GM12878 (cell line): ENCODE measurements around the gene ACTL8. TPM values are rescaled to one million over a fixed set of nuclear protein-coding genes. Genes with fewer than 3 reads are reported as not detected.

Experiments used
- ATAC-seq: fragments of 200-7000 bp; cut with Tn5 transposase; 3 replicates; pipeline ENCODE4 v1.9.1; 2020; ENCODE audit warnings: mild to moderate bottlenecking, moderate library complexity
- BruUV-seq: library from RNA; stranded (reverse); fragments of 400-500 nt; replicated peaks from 2 replicates; lab custom pipeline; 2021; lab: Mats Ljungman, UMichigan
- CTCF ChIA-PET: fragments of 300-600 bp; sonication (Branson Sonifier 250); formaldehyde crosslinking; extraction: SDS; loops from one replicate; lab custom pipeline; 2021; ENCODE audit warnings: inconsistent platforms; lab: Yijun Ruan, JAX
- POLR2A ChIA-PET: fragments of 350-600 bp; formaldehyde crosslinking; extraction: SDS; loops from one replicate; lab custom pipeline; 2021; ENCODE audit warnings: inconsistent platforms; lab: Charles Lee
- RAD21 ChIA-PET: fragments of 300-600 bp; sonication (Branson Sonifier 250); formaldehyde crosslinking; loops from one replicate; lab custom pipeline; 2023; ENCODE audit warnings: antibody characterized with exemption; ENCODE audit not compliant: unreplicated experiment; lab: Charles Lee
- SMC1A ChIA-PET: fragments of 300-600 bp; sonication (Branson Sonifier 250); formaldehyde crosslinking; loops from one replicate; lab custom pipeline; 2023; ENCODE audit not compliant: unreplicated experiment, uncharacterized antibody; lab: Charles Lee
- DNase-seq: peaks from one replicate; pipeline ENCODE4 v3.0.0-alpha.2; 2011; ENCODE audit warnings: low read depth, low spot score
- FAIRE-seq: peaks from 3 replicates; lab custom pipeline; 2011; peaks lifted over from hg19 to GRCh38; lab: Jason Lieb, UNC
- H2AFZ ChIP-seq: 2 replicates; pipeline ENCODE4 v1.6.0; 2011; ENCODE audit warnings: low read depth, low read length, control low read depth; ENCODE audit not compliant: control insufficient read depth
- H3K27ac ChIP-seq: 2 replicates; pipeline ENCODE4 v1.5.1; 2011; ENCODE audit warnings: control low read depth; ENCODE audit not compliant: control insufficient read depth, insufficient read depth
- H3K27me3 ChIP-seq, 2 experiments: replicated peaks in 1 of 2; 2 replicates each; pipeline versions ENCODE4 v1.6.0 to v1.6.1; 2011; ENCODE audit warnings: low read length in 1 of 2; ENCODE audit not compliant: control insufficient read depth in 2 of 2, insufficient read depth in 2 of 2
- H3K36me3 ChIP-seq, 2 experiments: 2 replicates each; pipeline ENCODE4 v1.5.1; 2011; ENCODE audit warnings: low read length in 1 of 2; ENCODE audit not compliant: control insufficient read depth in 2 of 2, insufficient read depth in 2 of 2
- H3K4me1 ChIP-seq: 2 replicates; pipeline ENCODE4 v1.6.1; 2011; ENCODE audit warnings: mild to moderate bottlenecking, low read length, moderate library complexity, mixed read lengths; ENCODE audit not compliant: control insufficient read depth, insufficient read depth
- H3K4me2 ChIP-seq: 2 replicates; pipeline ENCODE4 v1.6.0; 2011; ENCODE audit warnings: control low read depth; ENCODE audit not compliant: control insufficient read depth, insufficient read depth
- H3K4me3 ChIP-seq: fragments of 200-600 bp; sonication (generic); 2 replicates; pipeline ENCODE4 v1.5.1; 2016
- H3K79me2 ChIP-seq: 2 replicates; pipeline ENCODE4 v1.6.0; 2011; ENCODE audit warnings: low read length; ENCODE audit not compliant: control insufficient read depth, insufficient read depth
- H3K9ac ChIP-seq: 2 replicates; pipeline ENCODE4 v1.8.0; 2011; ENCODE audit warnings: low read length, control low read depth, mixed read lengths; ENCODE audit not compliant: control insufficient read depth, insufficient read depth
- H3K9me3 ChIP-seq: replicated peaks from 3 replicates; pipeline ENCODE4 v1.5.1; 2011; ENCODE audit warnings: mild to moderate bottlenecking, low read length; ENCODE audit not compliant: control insufficient read depth, insufficient read depth
- H4K20me1 ChIP-seq: 2 replicates; pipeline ENCODE4 v1.6.0; 2011; ENCODE audit not compliant: control insufficient read depth, insufficient read depth
- BRCA1 ChIP-seq: IDR thresholded peaks from 2 replicates; pipeline ENCODE4 v1.6.1; 2011; ENCODE audit warnings: low read depth, low read length, improper control_type of control experiment
- CHD4 ChIP-seq: fragments of 200-600 bp; sonication (generic); IDR thresholded peaks from 2 replicates; pipeline ENCODE4 v1.6.1; 2016; ENCODE audit warnings: mild to moderate bottlenecking
- CREB1 ChIP-seq: IDR thresholded peaks from 2 replicates; pipeline ENCODE4 v1.6.1; 2012; ENCODE audit warnings: low read depth, mild to moderate bottlenecking, inconsistent platforms
- ESRRA ChIP-seq: IDR thresholded peaks from 2 replicates; pipeline ENCODE4 v1.6.1; 2012; ENCODE audit warnings: mild to moderate bottlenecking, low read length, improper control_type of control experiment
- LARP7 ChIP-seq: fragments of 450-650 bp; IDR thresholded peaks from 2 replicates; pipeline ENCODE4 v1.6.1; 2017; ENCODE audit warnings: mild to moderate bottlenecking
- PML ChIP-seq: IDR thresholded peaks from 2 replicates; pipeline ENCODE4 v1.6.1; 2012; ENCODE audit warnings: low read length, inconsistent platforms
- PRDM15 ChIP-seq: fragments of 450-650 bp; formaldehyde crosslinking; IDR thresholded peaks from 2 replicates; pipeline ENCODE4 v1.4.0; 2020; ENCODE audit warnings: mild to moderate bottlenecking, moderate library complexity
- SREBF2 ChIP-seq: IDR thresholded peaks from 2 replicates; pipeline ENCODE4 v1.6.1; 2012; ENCODE audit warnings: mild to moderate bottlenecking, low read length
- ZNF622 ChIP-seq: fragments of 450-650 bp; IDR thresholded peaks from 2 replicates; pipeline ENCODE4 v1.6.1; 2017; ENCODE audit warnings: mild to moderate bottlenecking, inconsistent platforms
- WGBS: methylation state at CpG from one replicate; pipeline ENCODE4 v1.1.6; 2016; ENCODE audit warnings: low lambda C conversion rate; ENCODE audit not compliant: insufficient replicate concordance, insufficient coverage; ENCODE audit errors: missing lambda C conversion rate; 5-methylcytosine and 5-hydroxymethylcytosine counted together
- in situ Hi-C: fragments of 300-500 bp; cut with MboI; formaldehyde crosslinking; loops from 9 replicates; pipeline ENCODE4 v1.14.3; 2018; ENCODE audit warnings: mixed read lengths
- intact Hi-C: fragments of 100-400 bp; cut with micrococcal nuclease; formaldehyde crosslinking; loops from one replicate; pipeline ENCODE4 v1.14.2; 2022; ENCODE audit not compliant: unreplicated experiment
- polyA plus RNA-seq, 11 experiments: library from polyadenylated mRNA; depleted of rRNA in 4 of 11; unstranded in 6 of 11; stranded (reverse) in 5 of 11; fragments of >200 nt; fragmentation: Nextera tagmentation in 4 of 11; fragmentation: Illumina TruSeq in 1 of 11; extraction: Ambion mirVana in 4 of 11; extraction: Trizol in 1 of 11; gene quantifications; 1 replicate in 1 of 11; 2 replicates in 10 of 11; pipeline versions ENCODE4 v1.2.1 to v1.2.3, GENCODE V29; 2011 to 2016; ENCODE audit warnings: inconsistent platforms in 2 of 11, missing spikeins in 2 of 11, low read depth in 1 of 11
- total RNA-seq, 4 experiments: library from RNA; depleted of rRNA in 3 of 4; stranded (reverse); fragments of >200 nt in 3 of 4; fragmentation: Illumina TruSeq in 1 of 4; extraction: Trizol in 1 of 4; gene quantifications; 2 replicates each; pipeline versions ENCODE4 v1.2.1 to v1.2.3, GENCODE V29; 2013 to 2021
- TF ChIP-seq, protein P1 (sequence below): fragments of 450-650 bp; IDR thresholded peaks from 2 replicates; pipeline ENCODE4 v1.6.1; 2017; ENCODE audit warnings: low read depth, mild to moderate bottlenecking, moderate library complexity
- TF ChIP-seq, protein P2 (sequence below): IDR thresholded peaks from 2 replicates; pipeline ENCODE4 v1.6.1; 2011; ENCODE audit warnings: low read depth, mild to moderate bottlenecking, low read length, moderate library complexity, borderline replicate concordance; ENCODE audit errors: extremely low read depth

The ACTL8 gene
- total and polyA plus RNA-seq, 10 of the 15 experiments (the other 5 are each of a cell fraction or from before 2014, with no cell fraction given): 0.05 to 0.27 TPM; not detected in 8

DNA sequence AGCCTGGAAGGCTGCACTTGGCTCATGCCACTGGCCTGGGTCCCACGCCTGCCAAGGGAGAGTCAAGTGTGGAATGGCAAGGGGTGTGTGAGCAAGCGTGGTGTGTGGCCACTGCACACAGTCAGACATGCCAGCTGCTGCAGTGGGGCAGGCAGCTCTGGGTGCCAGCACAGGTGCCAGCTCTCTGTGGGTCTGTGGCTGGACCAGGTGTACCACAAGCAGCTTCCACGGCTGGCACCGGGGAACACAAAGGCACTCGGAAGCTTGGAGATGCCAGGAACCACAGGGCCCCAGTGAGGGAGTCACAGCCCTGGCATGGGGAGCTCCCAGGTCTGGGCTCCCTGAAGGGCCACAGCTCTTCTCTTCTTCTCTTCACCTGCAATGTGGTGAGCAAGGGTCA, 34.8 kb downstream of the ACTL8 start:
- CTCF ChIA-PET: no interaction called here
- BruUV-seq: no TSS peak
- Histone ChIP-seq H3K27me3 (peaks cover 2 to 6% of the 10 kb centered on the region in 2 experiments; a peak in 2 of 4 replicates), H3K4me2 (no peak overlapping the region), H3K27ac (no peak overlapping the region), H3K79me2 (no peaks in the 10 kb centered on the region), H3K4me1 (no peaks in the 10 kb centered on the region), H3K36me3 (no peaks in the 10 kb centered on the region), H3K4me3 (no peak overlapping the region), H3K9ac (no peak overlapping the region), H2AFZ (no peak overlapping the region), H4K20me1 (no peaks in the 10 kb centered on the region), H3K9me3 (no peaks in the 10 kb centered on the region)
- ATAC-seq (no peak), DNase-seq (no peak), FAIRE-seq (no peak)
- TF ChIP-seq CREB1: no peak
- TF ChIP-seq, protein P1, sequence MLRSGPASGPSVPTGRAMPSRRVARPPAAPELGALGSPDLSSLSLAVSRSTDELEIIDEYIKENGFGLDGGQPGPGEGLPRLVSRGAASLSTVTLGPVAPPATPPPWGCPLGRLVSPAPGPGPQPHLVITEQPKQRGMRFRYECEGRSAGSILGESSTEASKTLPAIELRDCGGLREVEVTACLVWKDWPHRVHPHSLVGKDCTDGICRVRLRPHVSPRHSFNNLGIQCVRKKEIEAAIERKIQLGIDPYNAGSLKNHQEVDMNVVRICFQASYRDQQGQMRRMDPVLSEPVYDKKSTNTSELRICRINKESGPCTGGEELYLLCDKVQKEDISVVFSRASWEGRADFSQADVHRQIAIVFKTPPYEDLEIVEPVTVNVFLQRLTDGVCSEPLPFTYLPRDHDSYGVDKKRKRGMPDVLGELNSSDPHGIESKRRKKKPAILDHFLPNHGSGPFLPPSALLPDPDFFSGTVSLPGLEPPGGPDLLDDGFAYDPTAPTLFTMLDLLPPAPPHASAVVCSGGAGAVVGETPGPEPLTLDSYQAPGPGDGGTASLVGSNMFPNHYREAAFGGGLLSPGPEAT: no peak
- TF ChIP-seq ZNF622: no peak
- intact Hi-C loops (no loop called here), in situ Hi-C loops (no loop called here)
- RAD21 ChIA-PET: no interaction called here
- whole genome bisulfite sequencing: 43% methylated on average over 5 of the region's 5 CpGs
- SMC1A ChIA-PET: no interaction called here
- POLR2A ChIA-PET: no interaction called here

DNA sequence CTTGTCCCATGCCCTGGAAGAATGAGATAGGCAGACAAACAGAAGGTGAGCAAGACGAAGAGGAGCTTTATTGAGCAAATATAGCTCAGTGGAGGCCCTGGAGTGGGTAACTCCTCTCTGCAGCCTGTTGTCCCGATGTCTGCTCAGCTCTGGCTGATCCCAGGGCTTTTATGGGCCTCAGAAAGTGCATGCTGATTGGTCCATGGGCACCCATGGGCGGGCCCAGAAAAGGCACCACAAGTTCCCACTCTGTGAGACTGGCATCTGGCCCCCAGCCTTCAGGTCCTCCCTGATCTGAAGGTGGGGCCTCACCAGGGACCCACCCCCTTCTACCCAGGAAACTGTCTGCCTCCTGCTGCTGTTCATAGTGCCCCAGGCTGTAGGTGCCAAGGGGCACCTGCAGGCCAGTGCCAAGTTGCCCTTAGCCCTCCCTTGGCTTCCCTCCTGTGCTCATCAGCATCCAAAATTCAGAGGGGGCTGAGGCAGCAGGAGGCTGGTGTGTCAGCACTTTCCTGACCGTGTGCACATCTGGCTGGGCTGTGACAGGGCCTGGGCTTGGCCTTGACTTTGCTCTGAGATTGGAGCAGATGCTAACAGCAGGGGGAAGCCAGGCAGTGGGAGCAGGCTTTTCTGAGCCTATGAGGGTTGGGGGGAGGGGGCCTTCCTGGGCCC, 35.4 kb downstream of the ACTL8 start:
- Histone ChIP-seq H3K9me3 (no peaks in the 10 kb centered on the region), H3K4me3 (no peak overlapping the region), H3K36me3 (no peaks in the 10 kb centered on the region), H3K27ac (no peak overlapping the region), H3K4me1 (no peaks in the 10 kb centered on the region), H3K27me3 (peaks cover 2 to 6% of the 10 kb centered on the region in 2 experiments; a peak in 2 of 4 replicates), H3K9ac (no peak overlapping the region), H3K79me2 (no peaks in the 10 kb centered on the region), H4K20me1 (no peaks in the 10 kb centered on the region), H3K4me2 (no peak overlapping the region), H2AFZ (no peak overlapping the region)
- CTCF ChIA-PET: interaction anchor here (0.8 kb wide), 1 partner anchor 72 kb away, joined by 4 read pairs; no protein-coding TSS in a partner anchor
- DNase-seq: no peak
- no peak for FAIRE-seq
- BruUV-seq: no TSS peak
- WGBS: 8% methylated on average over 4 of the region's 4 CpGs
- in situ Hi-C loops (no loop called here), intact Hi-C loops (no loop called here)
- POLR2A ChIA-PET: no interaction called here
- SMC1A ChIA-PET: no interaction called here
- ATAC-seq: no peak
- RAD21 ChIA-PET: no interaction called here
- no peak for TF ChIP-seq SREBF2
- no peak for TF ChIP-seq LARP7
- TF ChIP-seq, protein P2, sequence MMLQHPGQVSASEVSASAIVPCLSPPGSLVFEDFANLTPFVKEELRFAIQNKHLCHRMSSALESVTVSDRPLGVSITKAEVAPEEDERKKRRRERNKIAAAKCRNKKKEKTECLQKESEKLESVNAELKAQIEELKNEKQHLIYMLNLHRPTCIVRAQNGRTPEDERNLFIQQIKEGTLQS: no peak
- TF ChIP-seq PRDM15 (CRISPR knock-in tag): no peak
- TF ChIP-seq CHD4: no peak
- no peak for TF ChIP-seq PML
- no peak for TF ChIP-seq BRCA1
- no peak for TF ChIP-seq ESRRA
